OCI-LY1 (cell line): ENCODE measurements around the gene GJA5.

ENCODE experiments used
- H2AFZ ChIP-seq: fragments of 200-600 bp; sonication (generic), shearing (Covaris generic); 2 replicates; pipeline ENCODE4 v1.6.0; 2014; ENCODE audit warnings: antibody characterized with exemption, mild to moderate bottlenecking, low read length
- H3F3A ChIP-seq: fragments of 200-600 bp; sonication (generic), shearing (Covaris generic); 2 replicates; pipeline ENCODE4 v1.6.0; 2014; ENCODE audit warnings: mild to moderate bottlenecking, antibody characterized with exemption, low read length, moderate library complexity; ENCODE audit not compliant: insufficient read depth
- H3K27ac ChIP-seq: fragments of 200-600 bp; sonication (generic); 2 replicates; pipeline ENCODE4 v1.5.1; 2014; ENCODE audit warnings: low read length, mixed run types, mild to moderate bottlenecking, low read depth; ENCODE audit not compliant: poor library complexity, severe bottlenecking
- H3K27me3 ChIP-seq: fragments of 200-600 bp; sonication (generic); 2 replicates; pipeline ENCODE4 v1.6.0; 2014; ENCODE audit warnings: antibody characterized with exemption, mild to moderate bottlenecking, low read length, moderate library complexity; ENCODE audit not compliant: insufficient read depth
- H3K36me3 ChIP-seq: fragments of 200-600 bp; sonication (generic); 2 replicates; pipeline ENCODE4 v1.6.1; 2014; ENCODE audit warnings: mild to moderate bottlenecking, antibody characterized with exemption, low read length, moderate library complexity, mixed read lengths; ENCODE audit not compliant: insufficient read depth
- H3K4me1 ChIP-seq: fragments of 200-600 bp; sonication (generic); 2 replicates; pipeline ENCODE4 v1.5.1; 2014; ENCODE audit warnings: mild to moderate bottlenecking, low read length, moderate library complexity; ENCODE audit not compliant: insufficient read depth, severe bottlenecking
- H3K4me2 ChIP-seq: fragments of 200-600 bp; sonication (generic), shearing (Covaris generic); 2 replicates; pipeline ENCODE4 v1.6.1; 2014; ENCODE audit warnings: low read length
- H3K4me3 ChIP-seq: fragments of 200-600 bp; sonication (generic); 2 replicates; pipeline ENCODE4 v1.5.1; 2014; ENCODE audit warnings: low read length, low read depth, mild to moderate bottlenecking, mixed read lengths; ENCODE audit not compliant: poor library complexity, severe bottlenecking
- H3K79me2 ChIP-seq: fragments of 200-600 bp; shearing (Covaris generic); 2 replicates; pipeline ENCODE4 v1.6.1; 2016; ENCODE audit warnings: mixed run types, low read length, mixed read lengths; ENCODE audit not compliant: insufficient read depth
- H3K9ac ChIP-seq: fragments of 200-600 bp; sonication (generic), shearing (Covaris generic); 2 replicates; pipeline ENCODE4 v1.6.1; 2014; ENCODE audit warnings: mild to moderate bottlenecking, low read length, mixed read lengths
- H3K9me2 ChIP-seq: fragments of 200-600 bp; sonication (generic), shearing (Covaris generic); 2 replicates; pipeline ENCODE4 v1.6.1; 2014; ENCODE audit warnings: low read depth, mild to moderate bottlenecking, low read length, mixed read lengths
- H3K9me3 ChIP-seq: fragments of 200-600 bp; shearing (Covaris generic); 2 replicates; pipeline ENCODE4 v1.6.1; 2014; ENCODE audit warnings: low read length, mixed read lengths
- H4K20me1 ChIP-seq: fragments of 200-600 bp; sonication (generic), shearing (Covaris generic); 2 replicates; pipeline ENCODE4 v1.6.0; 2016; ENCODE audit warnings: mild to moderate bottlenecking, low read length; ENCODE audit not compliant: insufficient read depth
- EZH2 ChIP-seq: fragments of 200-600 bp; sonication (generic), shearing (Covaris generic); IDR thresholded peaks from 2 replicates; pipeline ENCODE4 v1.8.0; 2017; ENCODE audit warnings: borderline replicate concordance, mixed run types, mild to moderate bottlenecking, antibody characterized with exemption, low read length, moderate library complexity, mixed read lengths
- TF ChIP-seq, protein P1 (sequence below): fragments of 200-600 bp; sonication (generic), shearing (Covaris generic); IDR thresholded peaks from 2 replicates; pipeline ENCODE4 v1.5.1; 2017; ENCODE audit warnings: mild to moderate bottlenecking, antibody characterized with exemption, low read length, moderate library complexity, mixed read lengths

The GJA5 gene

DNA sequence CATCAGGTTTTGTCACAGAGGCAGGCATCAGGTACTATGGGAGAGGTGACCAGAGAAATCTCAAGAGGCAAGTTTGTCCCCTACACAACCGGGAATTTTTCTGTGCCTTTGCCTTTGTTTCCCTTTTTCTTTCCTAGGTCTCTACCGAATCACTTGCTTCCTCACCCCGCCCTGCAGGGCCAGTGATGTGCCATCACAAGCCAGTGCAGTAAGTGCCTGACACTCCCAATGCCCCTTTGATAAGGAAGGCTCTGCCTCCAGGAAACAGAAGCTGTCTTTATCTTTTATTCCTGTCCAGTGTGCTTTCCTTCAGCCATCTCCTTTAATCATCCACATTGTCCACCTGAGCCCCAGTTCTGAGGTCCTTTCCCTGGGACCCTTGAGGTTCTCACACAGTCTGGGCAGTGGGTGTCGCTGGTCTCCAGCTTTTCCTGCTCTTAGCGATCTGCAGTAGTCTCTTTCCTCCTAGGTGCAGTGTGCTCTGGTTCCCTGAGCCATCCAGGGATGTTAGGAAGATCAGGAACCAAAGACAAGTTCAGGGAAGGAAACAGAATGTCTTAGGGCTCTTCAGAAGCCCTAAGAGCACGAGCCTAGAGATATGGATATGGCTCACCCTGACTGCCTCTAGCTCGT lies 36.6 kb downstream of the GJA5 start:
- no peak overlapping the region for H3K9ac ChIP-seq
- H3K4me1 ChIP-seq, result no peaks in the 10 kb centered on the region
- H3K4me3 ChIP-seq, result no peak overlapping the region
- no peaks in the 10 kb centered on the region for H3K9me2 ChIP-seq
- H3K36me3 ChIP-seq, result no peaks in the 10 kb centered on the region; the same call in 1 of the 2 replicates
- TF ChIP-seq, protein P1, sequence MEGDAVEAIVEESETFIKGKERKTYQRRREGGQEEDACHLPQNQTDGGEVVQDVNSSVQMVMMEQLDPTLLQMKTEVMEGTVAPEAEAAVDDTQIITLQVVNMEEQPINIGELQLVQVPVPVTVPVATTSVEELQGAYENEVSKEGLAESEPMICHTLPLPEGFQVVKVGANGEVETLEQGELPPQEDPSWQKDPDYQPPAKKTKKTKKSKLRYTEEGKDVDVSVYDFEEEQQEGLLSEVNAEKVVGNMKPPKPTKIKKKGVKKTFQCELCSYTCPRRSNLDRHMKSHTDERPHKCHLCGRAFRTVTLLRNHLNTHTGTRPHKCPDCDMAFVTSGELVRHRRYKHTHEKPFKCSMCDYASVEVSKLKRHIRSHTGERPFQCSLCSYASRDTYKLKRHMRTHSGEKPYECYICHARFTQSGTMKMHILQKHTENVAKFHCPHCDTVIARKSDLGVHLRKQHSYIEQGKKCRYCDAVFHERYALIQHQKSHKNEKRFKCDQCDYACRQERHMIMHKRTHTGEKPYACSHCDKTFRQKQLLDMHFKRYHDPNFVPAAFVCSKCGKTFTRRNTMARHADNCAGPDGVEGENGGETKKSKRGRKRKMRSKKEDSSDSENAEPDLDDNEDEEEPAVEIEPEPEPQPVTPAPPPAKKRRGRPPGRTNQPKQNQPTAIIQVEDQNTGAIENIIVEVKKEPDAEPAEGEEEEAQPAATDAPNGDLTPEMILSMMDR, result peak; percentile 43; the same call in 1 of the 2 replicates
- TF ChIP-seq EZH2, result no peak
- peaks cover 6% of the 10 kb centered on the region for H3K9me3 ChIP-seq
- no peaks in the 10 kb centered on the region for H3F3A ChIP-seq
- H3K27me3 ChIP-seq, result peaks cover 1% of the 10 kb centered on the region; the same call in 1 of the 2 replicates
- H4K20me1 ChIP-seq, result no peaks in the 10 kb centered on the region
- no peaks in the 10 kb centered on the region for H3K79me2 ChIP-seq
- no peak overlapping the region for H2AFZ ChIP-seq
- no peak overlapping the region for H3K27ac ChIP-seq
- H3K4me2 ChIP-seq, result no peak overlapping the region

DNA sequence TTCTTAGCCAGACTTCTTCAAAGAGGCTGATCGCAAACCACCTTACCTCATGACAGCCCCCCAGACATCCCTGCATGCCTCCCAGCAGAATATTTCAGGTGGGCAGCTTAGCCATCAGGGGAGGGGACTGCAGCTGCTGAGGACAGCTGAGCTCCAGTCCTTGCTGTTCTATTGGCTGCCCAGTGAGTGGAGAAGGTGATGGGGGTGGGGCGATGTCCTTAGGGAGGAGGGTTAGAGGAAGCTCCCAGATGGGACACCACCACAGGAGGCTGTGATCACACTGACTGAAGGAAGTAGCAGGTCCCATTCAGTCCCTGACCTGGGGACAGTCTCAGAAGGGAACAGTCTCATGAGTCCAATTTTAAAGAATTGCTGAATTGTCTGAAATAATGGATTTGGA lies 38.3 kb downstream of the GJA5 start:
- no peaks in the 10 kb centered on the region; the same call in 1 of the 2 replicates for H3K36me3 ChIP-seq
- H3K27ac ChIP-seq, result no peak overlapping the region
- H3K4me1 ChIP-seq, result no peaks in the 10 kb centered on the region
- H3K9me3 ChIP-seq, result peaks cover 9% of the 10 kb centered on the region
- no peak overlapping the region for H3K4me2 ChIP-seq
- H3K27me3 ChIP-seq, result peaks cover 3% of the 10 kb centered on the region; the same call in 1 of the 2 replicates
- no peaks in the 10 kb centered on the region for H3F3A ChIP-seq
- H3K79me2 ChIP-seq, result no peaks in the 10 kb centered on the region
- TF ChIP-seq EZH2, result no peak
- TF ChIP-seq, protein P1, result no peak
- no peak overlapping the region for H2AFZ ChIP-seq
- H4K20me1 ChIP-seq, result no peaks in the 10 kb centered on the region
- H3K9ac ChIP-seq, result no peak overlapping the region
- no peaks in the 10 kb centered on the region for H3K9me2 ChIP-seq
- no peak overlapping the region for H3K4me3 ChIP-seq

DNA sequence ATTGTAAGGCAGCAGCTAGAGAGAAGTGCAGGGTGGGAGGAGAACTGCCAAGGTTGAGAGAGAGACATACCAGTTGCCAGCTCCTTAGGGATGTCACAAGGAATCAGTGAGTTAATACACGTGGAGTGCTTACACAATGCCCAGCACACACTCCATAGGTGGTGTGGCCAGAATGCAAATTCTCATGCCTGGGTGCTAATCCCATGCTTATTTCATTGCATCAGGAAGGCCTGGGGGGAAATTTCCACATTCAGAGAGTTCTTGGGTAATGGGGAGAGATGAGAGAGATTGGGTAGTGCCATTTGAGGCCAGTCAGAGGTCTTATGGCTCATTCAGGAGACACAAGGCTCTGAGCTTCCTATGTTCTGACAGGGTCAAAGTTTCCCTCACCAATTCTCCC lies 38.7 kb downstream of the GJA5 start:
- H3K9me2 ChIP-seq, result no peaks in the 10 kb centered on the region
- no peak overlapping the region for H3K4me2 ChIP-seq
- no peaks in the 10 kb centered on the region for H3F3A ChIP-seq

More for the DNA sequence above, 38.7 kb downstream of the GJA5 start:
- H3K9me3 ChIP-seq, result peaks cover 9% of the 10 kb centered on the region
- no peak overlapping the region for H3K27ac ChIP-seq
- no peaks in the 10 kb centered on the region for H3K4me1 ChIP-seq
- H3K79me2 ChIP-seq, result no peaks in the 10 kb centered on the region
- no peak overlapping the region for H3K9ac ChIP-seq
- peaks cover 3% of the 10 kb centered on the region; the same call in 1 of the 2 replicates for H3K27me3 ChIP-seq
- TF ChIP-seq EZH2, result no peak
- TF ChIP-seq, protein P1, result no peak
- H2AFZ ChIP-seq, result no peak overlapping the region
- H4K20me1 ChIP-seq, result no peaks in the 10 kb centered on the region
- no peak overlapping the region for H3K4me3 ChIP-seq
- no peaks in the 10 kb centered on the region; the same call in 1 of the 2 replicates for H3K36me3 ChIP-seq
